C4-2B (cell line): Measurements from ENCODE around the gene JAK2.
A peak's percentile ranks its signal among the peaks of the same experiment; 100 is the strongest.
"Not testable (repeated sequence)": the region's sequence is repeated elsewhere in the genome, so short reads cannot be mapped to it uniquely, and the experiment has no call there.

Source experiments
- H3K27ac ChIP-seq: fragments of 450-650 bp; 2 replicates; pipeline ENCODE4 v1.5.1; 2017
- CTCF ChIP-seq: fragments of 450-650 bp; conservative IDR thresholded peaks from 2 replicates; pipeline ENCODE4 v1.5.1; 2017; ENCODE audit warnings: mild to moderate bottlenecking
- ZFX ChIP-seq: fragments of 450-650 bp; IDR thresholded peaks from 2 replicates; pipeline ENCODE4 v1.6.1; 2017

The JAK2 gene

GRCh38 chr9:5008202-5008601 is 23.1 kb downstream of the JAK2 start:
- TF ChIP-seq ZFX (no peak), CTCF (no peak)

GRCh38 chr9:5013374-5013773 is 28.3 kb downstream of the JAK2 start:
- H3K27ac ChIP-seq, result no peak overlapping the region
- TF ChIP-seq ZFX, result no peak
- no peak for TF ChIP-seq CTCF

More at GRCh38 chr9:5008202-5008601, 23.1 kb downstream of the JAK2 start:
- no peak overlapping the region for H3K27ac ChIP-seq

- TF ChIP-seq ZFX, result no peak
- no peak for TF ChIP-seq CTCF
Measured at GRCh38 chr9:5015934-5016333, 30.9 kb downstream of the JAK2 start.

GRCh38 chr9:5025416-5025815 is 40.3 kb downstream of the JAK2 start:
- TF ChIP-seq ZFX (no peak), CTCF (no peak)
- no peak overlapping the region for H3K27ac ChIP-seq

More at GRCh38 chr9:5015934-5016333, 30.9 kb downstream of the JAK2 start:
- no peak overlapping the region for H3K27ac ChIP-seq

GRCh38 chr9:5031941-5032340 is 46.9 kb downstream of the JAK2 start:
- not testable (repeated sequence) for H3K27ac ChIP-seq

GRCh38 chr9:5040730-5041389 is 55.8 kb downstream of the JAK2 start:
- TF ChIP-seq ZFX, result no peak
- no peak overlapping the region for H3K27ac ChIP-seq

- H3K27ac ChIP-seq, result no peak overlapping the region
- TF ChIP-seq CTCF (no peak), ZFX (no peak)
Measured at GRCh38 chr9:5041390-5042115, 56.5 kb downstream of the JAK2 start.

GRCh38 chr9:5042661-5043178 is 57.6 kb downstream of the JAK2 start:
- H3K27ac ChIP-seq, result peak overlapping the region; percentile 24
- no peak for TF ChIP-seq CTCF
